Smooth muscle cell (in vitro differentiated cells): ENCODE data around the gene IKZF3. TPM values are rescaled to one million over a fixed set of nuclear protein-coding genes. Genes with fewer than 3 reads are reported as not detected.
A peak's percentile ranks its signal among the peaks of the same experiment; 100 is the strongest.

Experiments used
- DNase-seq: peaks from one replicate; lab custom pipeline; 2025; ENCODE audit not compliant: unreplicated experiment; lab: John Stamatoyannopoulos, UW
- H2AFZ ChIP-seq: fragments of 200-600 bp; sonication (generic); 2 replicates; pipeline ENCODE4 v1.6.0; 2016; ENCODE audit warnings: antibody characterized with exemption, low read depth, mild to moderate bottlenecking
- H3F3A ChIP-seq: fragments of 200-600 bp; sonication (generic); 2 replicates; pipeline ENCODE4 v1.6.0; 2017; ENCODE audit warnings: antibody characterized with exemption, low read depth
- H3K27ac ChIP-seq: fragments of 200-600 bp; sonication (generic); 2 replicates; pipeline ENCODE4 v1.5.1; 2016; ENCODE audit warnings: low read depth, mild to moderate bottlenecking
- H3K27me3 ChIP-seq: fragments of 200-600 bp; sonication (generic); 2 replicates; pipeline ENCODE4 v1.6.1; 2016; ENCODE audit warnings: low read depth, mild to moderate bottlenecking
- H3K36me3 ChIP-seq: fragments of 200-600 bp; sonication (generic); 2 replicates; pipeline ENCODE4 v1.5.1; 2016; ENCODE audit warnings: low read depth
- H3K4me1 ChIP-seq: fragments of 200-600 bp; sonication (generic); 2 replicates; pipeline ENCODE4 v1.5.1; 2016; ENCODE audit warnings: low read depth
- H3K4me2 ChIP-seq: fragments of 200-600 bp; sonication (generic); 2 replicates; pipeline ENCODE4 v1.6.0; 2016; ENCODE audit warnings: mild to moderate bottlenecking
- H3K4me3 ChIP-seq: fragments of 200-600 bp; sonication (generic); 2 replicates; pipeline ENCODE4 v1.5.1; 2016; ENCODE audit warnings: mild to moderate bottlenecking
- H3K79me2 ChIP-seq: fragments of 200-600 bp; sonication (generic); 2 replicates; pipeline ENCODE4 v1.6.0; 2016; ENCODE audit warnings: low read depth, mild to moderate bottlenecking
- H3K9ac ChIP-seq: fragments of 200-600 bp; sonication (generic); 2 replicates; pipeline ENCODE4 v1.6.0; 2016; ENCODE audit warnings: low read depth
- H3K9me3 ChIP-seq: fragments of 200-600 bp; sonication (generic); replicated peaks from 2 replicates; pipeline ENCODE4 v1.5.1; 2016; ENCODE audit warnings: low read depth
- H4K20me1 ChIP-seq: fragments of 200-600 bp; sonication (generic); 2 replicates; pipeline ENCODE4 v1.6.0; 2016; ENCODE audit warnings: low read depth
- WGBS: methylation state at CpG from one replicate; pipeline ENCODE4 v1.1.7; 2016; ENCODE audit warnings: low lambda C conversion rate; 5-methylcytosine and 5-hydroxymethylcytosine counted together
- polyA plus RNA-seq: library from polyadenylated mRNA; unstranded; fragments of >200 nt; fragmentation: Nextera tagmentation; extraction: Ambion mirVana; gene quantifications from 2 replicates; pipeline ENCODE4 v1.2.1, GENCODE V29; 2016
- total RNA-seq: library from RNA; depleted of rRNA; stranded (reverse); fragments of >200 nt; gene quantifications from 2 replicates; pipeline ENCODE4 v1.2.3, GENCODE V29; 2014
- TF ChIP-seq, protein P1 (sequence below): fragments of 200-600 bp; sonication (generic); IDR thresholded peaks from 2 replicates; pipeline ENCODE4 v1.5.1; 2017; ENCODE audit warnings: borderline replicate concordance, mild to moderate bottlenecking, antibody characterized with exemption; ENCODE audit not compliant: insufficient read depth, poor library complexity, severe bottlenecking

The IKZF3 gene
- total and polyA plus RNA-seq, 2 experiments from 2014 or later = under 0.01 TPM; not detected in 1

DNA sequence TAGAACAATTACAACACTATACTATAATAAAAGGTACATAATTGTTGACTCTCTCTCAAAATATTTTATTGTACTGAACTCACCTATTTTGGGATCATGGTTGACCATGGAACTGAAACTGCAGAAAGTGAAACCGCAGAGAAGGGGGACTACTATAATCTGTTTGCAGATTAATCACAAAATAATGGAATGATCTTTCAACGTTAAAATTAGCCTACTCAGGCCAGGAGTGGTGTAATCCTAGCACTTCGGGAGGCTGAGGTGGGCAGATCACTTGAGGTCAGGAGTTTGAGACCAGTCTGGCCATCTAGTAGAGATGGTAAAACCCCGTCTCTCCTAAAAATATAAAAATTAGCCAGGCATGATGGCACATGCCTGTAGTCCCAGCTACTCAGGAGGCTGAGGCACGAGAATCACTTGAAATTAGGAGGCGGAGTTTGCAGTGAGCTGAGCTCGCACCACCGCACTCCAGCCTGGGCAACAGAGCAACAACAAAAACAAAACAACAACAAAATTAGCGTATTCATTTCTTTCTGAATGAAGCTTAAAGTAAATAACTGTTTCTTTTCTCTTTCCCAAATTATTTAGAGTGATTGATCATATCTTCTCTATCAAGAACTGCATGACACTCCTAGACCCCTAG lies 45.6 kb downstream of the IKZF3 start:
- peak overlapping the region; percentile 45 for H3K4me2 ChIP-seq
- H3K9ac ChIP-seq = no peak overlapping the region
- no peak for DNase-seq
- H3K27ac ChIP-seq = peak overlapping the region; percentile 64
- peaks cover 4% of the 10 kb centered on the region for H3K4me1 ChIP-seq
- H3K36me3 ChIP-seq = no peaks in the 10 kb centered on the region
- no peak overlapping the region for H3K4me3 ChIP-seq
- H3K79me2 ChIP-seq = no peaks in the 10 kb centered on the region
- TF ChIP-seq, protein P1, sequence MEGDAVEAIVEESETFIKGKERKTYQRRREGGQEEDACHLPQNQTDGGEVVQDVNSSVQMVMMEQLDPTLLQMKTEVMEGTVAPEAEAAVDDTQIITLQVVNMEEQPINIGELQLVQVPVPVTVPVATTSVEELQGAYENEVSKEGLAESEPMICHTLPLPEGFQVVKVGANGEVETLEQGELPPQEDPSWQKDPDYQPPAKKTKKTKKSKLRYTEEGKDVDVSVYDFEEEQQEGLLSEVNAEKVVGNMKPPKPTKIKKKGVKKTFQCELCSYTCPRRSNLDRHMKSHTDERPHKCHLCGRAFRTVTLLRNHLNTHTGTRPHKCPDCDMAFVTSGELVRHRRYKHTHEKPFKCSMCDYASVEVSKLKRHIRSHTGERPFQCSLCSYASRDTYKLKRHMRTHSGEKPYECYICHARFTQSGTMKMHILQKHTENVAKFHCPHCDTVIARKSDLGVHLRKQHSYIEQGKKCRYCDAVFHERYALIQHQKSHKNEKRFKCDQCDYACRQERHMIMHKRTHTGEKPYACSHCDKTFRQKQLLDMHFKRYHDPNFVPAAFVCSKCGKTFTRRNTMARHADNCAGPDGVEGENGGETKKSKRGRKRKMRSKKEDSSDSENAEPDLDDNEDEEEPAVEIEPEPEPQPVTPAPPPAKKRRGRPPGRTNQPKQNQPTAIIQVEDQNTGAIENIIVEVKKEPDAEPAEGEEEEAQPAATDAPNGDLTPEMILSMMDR = no peak
- H3K27me3 ChIP-seq = no peaks in the 10 kb centered on the region
- H2AFZ ChIP-seq = no peak overlapping the region
- WGBS = 82% methylated on average over 9 of the region's 9 CpGs
- no peaks in the 10 kb centered on the region for H3F3A ChIP-seq
- H4K20me1 ChIP-seq = no peaks in the 10 kb centered on the region
- H3K9me3 ChIP-seq = no peaks in the 10 kb centered on the region

DNA sequence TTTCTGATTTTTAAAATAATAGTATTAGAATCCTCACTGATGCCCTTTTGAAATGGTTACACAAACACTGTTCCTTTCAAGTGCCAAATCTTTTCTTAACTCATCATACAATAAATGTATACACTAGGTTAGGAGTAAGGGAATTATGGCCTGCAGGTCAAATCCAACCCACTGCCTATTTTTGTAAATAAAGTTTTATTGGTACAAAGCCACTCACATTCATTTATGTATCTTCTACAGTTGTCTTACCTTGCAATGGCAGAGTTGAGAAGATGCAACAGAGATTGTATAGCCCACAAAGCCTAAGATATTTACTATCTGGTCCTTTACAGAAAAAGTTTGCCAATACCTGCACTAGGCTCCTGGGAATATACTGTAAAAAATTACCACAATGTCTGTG lies 47.8 kb downstream of the IKZF3 start:
- Histone ChIP-seq H3K9ac (no peak overlapping the region), H3K27me3 (peaks cover 9% of the 10 kb centered on the region), H2AFZ (no peak overlapping the region), H3K4me2 (no peak overlapping the region), H4K20me1 (no peaks in the 10 kb centered on the region), H3K36me3 (no peaks in the 10 kb centered on the region), H3K27ac (no peak overlapping the region), H3K79me2 (no peaks in the 10 kb centered on the region), H3K4me1 (peaks cover 4% of the 10 kb centered on the region), H3K9me3 (no peaks in the 10 kb centered on the region), H3F3A (no peaks in the 10 kb centered on the region), H3K4me3 (no peak overlapping the region)
- TF ChIP-seq, protein P1 = no peak
- no peak for DNase-seq

DNA sequence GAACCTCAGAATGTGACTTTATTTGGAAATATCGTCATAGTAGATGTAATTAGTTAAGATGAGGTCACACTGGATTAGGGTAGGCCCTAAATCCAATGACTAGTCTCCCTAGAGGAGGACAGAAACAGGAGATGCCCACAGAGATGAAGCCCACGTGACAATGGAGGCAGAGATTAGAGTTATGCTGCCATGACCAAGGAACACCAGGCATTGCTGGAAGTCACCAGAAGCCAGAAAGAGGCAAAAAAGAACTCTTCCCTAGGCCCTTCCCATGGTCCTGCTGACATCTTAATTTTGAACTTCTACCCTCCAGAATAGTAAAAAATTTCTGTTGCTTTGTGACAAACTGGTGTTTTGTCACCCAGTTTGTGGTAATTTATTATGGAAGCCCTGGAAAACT lies 49.6 kb downstream of the IKZF3 start:
- Histone ChIP-seq H3K36me3 (no peaks in the 10 kb centered on the region), H3K9me3 (no peaks in the 10 kb centered on the region), H3F3A (no peaks in the 10 kb centered on the region), H3K9ac (no peak overlapping the region), H4K20me1 (no peaks in the 10 kb centered on the region), H3K27ac (no peak overlapping the region), H3K4me2 (no peak overlapping the region), H3K4me3 (no peak overlapping the region), H3K4me1 (no peaks in the 10 kb centered on the region), H3K79me2 (no peaks in the 10 kb centered on the region), H2AFZ (no peak overlapping the region), H3K27me3 (peaks cover 24% of the 10 kb centered on the region)
- TF ChIP-seq, protein P1 = no peak
- no peak for DNase-seq
- 95% methylated on average over 2 of the region's 2 CpGs for WGBS

DNA sequence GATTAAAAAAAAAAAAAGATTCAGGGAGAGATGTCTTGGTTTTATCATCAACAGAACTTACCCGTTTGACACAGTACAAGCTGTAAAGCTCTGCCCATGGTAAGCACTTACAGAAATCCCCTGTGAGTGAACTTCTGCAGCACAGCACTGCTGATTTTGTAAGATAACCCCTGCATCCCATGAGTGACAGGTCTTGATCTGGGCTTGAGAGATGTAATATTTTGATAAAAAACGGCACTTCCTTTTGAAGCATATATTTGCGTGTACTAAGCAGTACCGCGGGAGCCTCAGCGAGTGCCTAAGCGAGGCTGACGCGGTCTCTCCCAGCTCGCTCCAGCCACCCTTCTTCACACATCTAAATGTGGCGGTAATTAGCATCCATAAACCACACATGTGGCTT lies 50.5 kb downstream of the IKZF3 start:
- Histone ChIP-seq H3K4me2 (no peak overlapping the region), H4K20me1 (no peaks in the 10 kb centered on the region), H3K27ac (no peak overlapping the region), H3K9me3 (no peaks in the 10 kb centered on the region), H3K9ac (no peak overlapping the region), H3F3A (no peaks in the 10 kb centered on the region), H3K79me2 (no peaks in the 10 kb centered on the region), H2AFZ (no peak overlapping the region), H3K4me3 (no peak overlapping the region), H3K4me1 (no peaks in the 10 kb centered on the region), H3K27me3 (peaks cover 29% of the 10 kb centered on the region), H3K36me3 (no peaks in the 10 kb centered on the region)
- DNase-seq = no peak
- WGBS = 91% methylated on average over 11 of the region's 11 CpGs
- TF ChIP-seq, protein P1 = no peak
